ENCODE measurements around the gene PPM1A.
"Not testable (repeated sequence)": the region's sequence is repeated elsewhere in the genome, so short reads cannot be mapped to it uniquely, and the experiment has no call there.

PPM1A gene

DNA sequence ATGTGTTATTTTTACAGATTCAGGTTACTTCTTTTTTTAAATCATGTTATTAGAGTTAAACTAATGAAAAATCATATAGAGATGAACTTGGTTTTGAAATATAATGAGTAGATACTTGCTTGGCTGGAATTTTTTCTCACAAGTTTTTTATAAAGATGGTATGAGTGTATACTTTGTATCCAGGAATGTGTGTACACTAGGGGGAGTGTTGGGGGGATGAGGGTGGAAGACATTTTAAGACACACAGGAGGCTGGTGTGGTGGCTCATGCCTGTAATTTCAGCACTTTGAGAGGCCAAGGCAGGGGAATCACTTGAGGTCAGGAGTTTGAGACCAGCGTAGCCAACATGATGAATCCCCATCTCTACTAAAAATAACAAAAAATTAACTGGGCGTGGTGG lies 23.2 kb downstream of the PPM1A start:
- no peak for DNase-seq

DNA sequence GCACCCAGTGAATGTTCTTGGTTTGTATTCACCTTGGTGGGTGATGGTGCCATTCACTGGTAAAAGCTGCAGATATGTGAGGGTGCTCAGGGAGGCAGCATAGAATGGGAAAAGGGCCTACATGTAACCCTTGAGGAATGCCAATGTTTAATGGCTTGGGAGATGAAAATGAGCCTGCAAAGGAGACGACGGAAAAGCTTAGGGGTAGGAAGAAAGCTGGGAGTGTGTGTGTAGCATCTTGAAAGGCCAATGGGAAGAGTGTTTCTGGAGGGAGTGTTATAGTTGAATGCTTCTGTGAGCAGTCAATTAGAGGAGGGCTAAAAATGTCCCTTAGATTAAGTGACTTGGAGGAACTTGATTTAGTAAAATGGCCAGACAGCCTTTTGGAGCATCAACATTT lies 24.9 kb downstream of the PPM1A start:
- DNase-seq, result no peak

DNA sequence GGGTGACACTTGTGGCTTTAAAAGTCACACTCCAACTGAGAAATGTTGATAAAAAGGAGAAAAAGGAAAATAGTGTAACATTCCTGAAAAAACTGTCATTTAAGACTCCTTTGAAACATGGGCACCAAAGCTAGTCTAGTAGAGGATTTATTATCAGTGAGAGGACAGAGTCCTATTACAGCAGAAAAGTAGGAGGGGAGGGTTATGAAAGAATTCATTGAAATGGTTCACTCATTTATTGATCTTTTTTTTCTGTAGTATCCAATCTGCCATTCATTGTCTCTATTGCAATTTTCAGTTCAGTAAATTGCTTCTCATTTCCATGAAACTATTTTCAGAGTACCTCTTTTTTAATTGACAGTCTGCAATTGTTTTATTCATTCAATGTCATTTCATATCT lies 25.4 kb downstream of the PPM1A start:
- no peak for DNase-seq

DNA sequence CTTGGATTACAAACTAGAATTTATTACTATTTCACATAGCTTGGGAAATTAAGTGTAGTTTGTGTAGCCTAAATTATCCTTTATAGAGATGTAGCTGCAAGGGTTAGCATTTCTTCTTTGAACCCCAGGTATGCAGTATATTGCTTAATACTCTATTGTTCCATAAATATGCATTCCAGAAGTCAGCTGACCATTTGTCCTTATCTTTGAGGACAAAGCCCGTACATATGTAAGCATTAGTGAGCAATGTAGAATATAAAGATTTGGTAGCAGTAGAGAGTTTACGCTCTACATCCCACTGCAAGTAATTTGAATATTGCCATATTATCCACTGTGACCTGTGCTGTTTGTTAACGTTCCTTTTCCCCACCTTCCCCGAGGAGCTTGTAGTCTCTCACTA lies 26.9 kb downstream of the PPM1A start:
- DNase-seq, result no peak

DNA sequence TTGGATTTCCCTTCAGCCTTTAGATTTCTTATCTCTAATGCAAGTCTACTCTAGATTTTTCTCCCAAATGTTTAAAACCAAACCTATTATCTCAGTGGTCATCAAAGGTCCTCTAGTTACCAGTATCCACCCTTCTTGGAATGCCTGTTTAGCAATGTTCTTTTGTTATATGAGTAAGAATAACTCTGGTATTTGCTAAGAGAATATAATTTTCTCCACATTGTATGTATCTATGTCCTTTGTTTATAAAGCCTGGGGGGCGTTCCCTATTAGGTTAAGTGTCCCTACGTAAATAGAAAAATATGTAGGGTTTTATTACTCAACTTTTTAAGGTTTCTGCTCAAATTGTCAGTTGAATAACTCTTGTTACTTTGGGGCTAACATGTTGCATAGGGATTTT lies 27.3 kb downstream of the PPM1A start:
- no peak for DNase-seq

DNA sequence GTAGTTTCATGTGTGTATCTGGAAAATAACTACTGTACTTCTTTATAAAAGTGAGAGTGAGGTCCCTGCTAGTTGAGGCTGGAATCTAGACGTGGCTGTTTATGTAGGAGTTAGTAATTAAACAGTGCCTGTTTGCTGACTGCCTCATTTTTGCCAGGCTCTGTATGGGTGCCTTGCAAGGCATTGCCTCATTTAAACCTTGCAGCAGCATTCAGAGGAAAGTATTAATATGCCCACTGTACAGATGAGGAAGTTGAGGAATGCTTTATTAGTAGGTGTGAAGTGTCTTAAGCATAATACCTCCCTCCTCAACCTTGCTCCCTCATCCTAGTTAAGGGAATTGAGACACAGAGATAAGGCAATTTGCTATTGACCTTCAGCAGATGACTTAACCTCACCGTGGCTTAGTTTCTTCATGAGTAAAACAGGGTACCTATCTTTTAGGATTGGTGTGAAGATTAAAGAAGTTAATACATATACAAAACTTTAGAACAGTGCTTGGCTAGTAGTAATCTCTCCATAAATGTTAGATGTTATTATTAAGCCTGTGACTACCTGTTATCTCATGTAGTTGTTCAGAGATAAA lies 28.7 kb downstream of the PPM1A start:
- DNase-seq, result no peak

DNA sequence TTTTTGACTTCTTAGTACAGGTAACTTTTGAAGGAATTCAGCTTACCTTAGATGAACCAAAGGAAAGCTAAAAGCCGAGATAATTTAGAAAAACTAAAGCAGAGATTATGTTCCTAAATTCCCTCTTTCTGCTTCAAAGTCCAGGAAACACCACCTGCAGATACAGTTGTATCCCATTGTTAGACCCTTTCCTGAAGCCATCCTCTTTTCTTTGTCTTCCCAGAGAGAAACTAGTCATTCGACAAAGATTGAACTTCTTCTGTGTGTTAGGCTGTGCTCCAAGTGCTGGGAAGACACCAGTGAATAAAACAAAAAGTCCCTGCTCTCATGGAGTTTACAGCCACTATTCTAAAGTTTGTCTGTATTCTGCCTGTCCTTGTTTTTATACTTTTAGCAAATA lies 29.3 kb downstream of the PPM1A start:
- DNase-seq, result no peak

DNA sequence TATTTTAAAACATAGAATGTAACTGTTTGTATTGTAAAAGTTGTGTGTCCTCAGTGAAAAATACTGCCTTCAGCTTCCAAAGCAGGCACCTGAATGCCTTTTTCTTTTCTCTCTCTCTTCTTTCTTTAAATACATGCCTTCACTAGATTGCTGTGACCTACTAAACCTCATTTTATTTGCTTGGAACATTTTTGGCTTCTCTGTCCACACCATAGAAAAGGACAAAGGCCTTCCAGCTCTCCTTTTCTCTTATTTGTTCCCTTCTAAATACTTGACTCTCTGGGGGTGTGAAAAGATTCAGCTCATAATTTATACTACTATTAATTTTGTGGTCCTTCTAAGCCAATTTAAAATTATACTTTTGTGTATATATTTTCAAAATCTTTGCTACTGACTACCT lies 38.4 kb downstream of the PPM1A start:
- no peak for DNase-seq

DNA sequence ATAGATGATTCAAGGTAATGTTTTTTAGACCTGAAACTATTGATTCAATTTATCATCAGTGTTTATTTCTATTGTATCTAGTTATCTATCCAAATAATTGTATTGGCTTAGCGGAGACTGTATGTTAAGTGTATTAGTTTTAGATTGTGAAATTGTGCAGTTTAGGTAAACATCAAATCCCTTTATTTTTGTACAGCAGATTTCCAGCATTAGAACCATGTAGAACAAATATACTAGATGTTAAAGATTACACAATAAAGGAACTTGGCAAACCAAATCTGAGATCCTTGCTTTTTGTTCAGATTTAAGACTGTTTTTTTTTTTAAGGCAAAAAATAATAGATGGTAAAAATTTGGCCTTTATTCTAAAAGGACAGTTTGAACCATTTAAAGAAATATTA lies 39.3 kb downstream of the PPM1A start:
- no peak for DNase-seq

DNA sequence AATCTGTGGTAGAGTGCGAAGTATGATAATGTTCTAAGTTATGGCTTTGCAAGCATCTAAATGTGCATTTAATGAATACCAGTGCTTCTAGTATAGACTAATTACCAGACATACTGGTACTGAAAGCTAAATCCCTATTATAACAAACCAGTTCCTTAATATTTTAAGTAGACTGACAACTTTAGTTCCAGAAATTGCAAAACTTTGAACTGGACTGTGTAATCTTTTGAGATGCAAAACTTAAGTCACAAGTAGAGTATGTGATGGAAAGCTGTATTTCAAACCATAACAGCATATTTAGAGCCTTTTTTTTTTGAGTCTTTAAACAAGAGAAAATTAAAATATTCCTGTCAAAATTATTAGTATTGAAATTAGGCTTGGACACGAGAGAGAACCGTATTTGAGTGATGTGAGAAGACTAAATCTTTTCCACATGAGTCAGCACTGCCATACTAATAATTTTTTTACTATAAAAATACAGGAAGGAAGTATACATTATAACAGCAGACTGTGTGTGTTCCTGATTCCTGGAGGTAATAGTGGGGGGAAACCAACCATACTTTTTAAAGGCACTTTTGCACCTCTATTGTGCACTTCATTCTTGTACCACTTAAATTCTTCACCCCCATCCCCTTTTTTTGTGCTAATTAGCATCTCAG lies 45.5 kb downstream of the PPM1A start:
- peak; percentile 8 to 37 for DNase-seq

DNA sequence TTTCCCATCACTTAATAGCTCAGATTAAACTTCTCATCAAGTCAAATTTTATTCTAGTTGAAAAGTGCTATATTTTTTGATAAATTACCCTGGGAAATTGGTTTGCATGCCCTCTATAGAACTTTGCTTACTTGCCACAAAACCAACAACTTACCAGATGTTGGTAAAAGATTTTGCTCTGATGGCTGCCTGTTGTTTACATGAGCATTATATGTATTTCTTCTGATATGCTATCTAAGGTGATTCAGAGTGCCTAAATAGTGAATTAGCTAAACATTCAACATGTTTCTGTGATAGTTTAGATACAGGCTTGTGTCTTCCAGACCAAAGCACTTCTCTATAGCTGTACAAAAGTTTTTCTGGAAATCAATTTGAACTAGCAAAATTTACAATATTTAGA lies 51.0 kb downstream of the PPM1A start:
- no peak for DNase-seq

DNA sequence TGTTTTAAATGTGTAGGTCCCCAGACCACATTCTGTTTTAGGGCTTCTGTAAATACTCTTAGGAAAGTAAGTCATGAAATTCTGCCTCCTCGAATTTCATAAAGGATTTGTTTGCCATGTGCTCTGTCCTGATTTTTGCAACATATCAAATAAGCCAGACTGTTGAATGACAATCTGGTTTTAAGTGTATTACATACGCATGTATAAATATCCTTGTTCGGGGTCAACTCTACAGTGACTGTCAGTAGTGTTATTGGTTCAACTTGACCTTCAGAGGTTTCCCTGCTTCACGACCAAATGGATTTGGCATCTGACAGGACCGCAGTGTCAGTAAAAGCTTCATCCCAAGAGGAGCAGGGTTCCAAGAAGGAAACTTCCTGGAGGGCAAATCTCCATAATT lies 52.7 kb downstream of the PPM1A start:
- DNase-seq, result no peak

DNA sequence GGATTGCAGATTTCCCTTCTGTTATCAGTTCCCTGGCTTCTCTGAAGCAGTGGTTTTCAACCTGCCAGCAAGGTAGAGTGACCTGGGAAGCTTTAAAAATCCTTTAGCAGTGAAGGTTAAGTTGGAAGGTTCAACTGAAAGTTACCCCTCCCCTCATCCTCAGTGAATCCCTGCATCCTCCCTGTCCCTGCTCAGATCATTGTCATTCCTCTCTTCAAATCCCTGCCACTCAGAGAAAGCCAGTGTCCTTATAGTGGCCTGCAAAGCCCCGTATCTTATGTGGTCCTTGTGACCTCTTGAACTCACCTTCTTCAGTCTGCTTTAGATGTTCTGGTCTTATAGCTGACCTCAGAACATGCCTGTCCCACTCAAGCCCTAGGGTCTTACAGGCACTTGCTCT lies 53.6 kb downstream of the PPM1A start:
- no peak for DNase-seq

DNA sequence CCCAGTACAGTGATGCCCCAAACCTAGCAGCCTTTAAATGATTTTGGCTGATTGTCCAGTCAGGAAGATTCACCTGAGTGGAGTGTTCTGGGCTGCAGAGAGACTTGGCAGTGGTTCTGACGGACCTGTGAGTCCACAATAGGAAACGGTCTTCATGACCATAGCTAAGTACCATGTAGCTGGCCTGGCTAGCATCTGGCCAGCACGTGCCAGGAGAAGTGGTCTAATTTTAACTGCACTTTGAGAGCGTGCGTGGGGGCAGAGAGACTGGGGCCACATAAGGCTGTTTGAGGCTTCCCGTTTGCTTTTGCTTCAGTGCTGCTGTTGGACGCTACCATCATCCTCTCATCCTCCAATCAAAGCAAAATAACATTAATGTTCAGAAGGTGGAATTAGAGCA lies 54.7 kb downstream of the PPM1A start:
- no peak for DNase-seq

DNA sequence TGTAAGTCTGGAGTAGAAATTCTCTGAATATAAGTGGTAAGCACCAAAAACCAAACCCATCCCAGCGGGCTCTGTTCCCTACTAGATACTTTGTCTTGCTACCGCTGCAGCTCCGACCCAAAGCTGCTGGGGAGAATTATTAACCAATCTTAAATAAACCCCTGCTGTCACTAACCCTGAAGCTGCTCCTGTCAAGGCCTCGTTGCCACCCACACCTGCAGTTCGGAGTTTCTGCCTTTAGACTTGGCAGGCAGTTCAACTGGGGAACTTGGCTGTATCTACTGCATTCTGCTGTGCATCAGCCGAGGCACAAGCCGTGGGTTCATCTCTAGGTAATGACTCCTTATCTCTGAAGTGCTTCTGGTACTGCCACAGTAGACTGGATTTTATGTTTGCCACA lies 55.5 kb downstream of the PPM1A start:
- no peak for DNase-seq

DNA sequence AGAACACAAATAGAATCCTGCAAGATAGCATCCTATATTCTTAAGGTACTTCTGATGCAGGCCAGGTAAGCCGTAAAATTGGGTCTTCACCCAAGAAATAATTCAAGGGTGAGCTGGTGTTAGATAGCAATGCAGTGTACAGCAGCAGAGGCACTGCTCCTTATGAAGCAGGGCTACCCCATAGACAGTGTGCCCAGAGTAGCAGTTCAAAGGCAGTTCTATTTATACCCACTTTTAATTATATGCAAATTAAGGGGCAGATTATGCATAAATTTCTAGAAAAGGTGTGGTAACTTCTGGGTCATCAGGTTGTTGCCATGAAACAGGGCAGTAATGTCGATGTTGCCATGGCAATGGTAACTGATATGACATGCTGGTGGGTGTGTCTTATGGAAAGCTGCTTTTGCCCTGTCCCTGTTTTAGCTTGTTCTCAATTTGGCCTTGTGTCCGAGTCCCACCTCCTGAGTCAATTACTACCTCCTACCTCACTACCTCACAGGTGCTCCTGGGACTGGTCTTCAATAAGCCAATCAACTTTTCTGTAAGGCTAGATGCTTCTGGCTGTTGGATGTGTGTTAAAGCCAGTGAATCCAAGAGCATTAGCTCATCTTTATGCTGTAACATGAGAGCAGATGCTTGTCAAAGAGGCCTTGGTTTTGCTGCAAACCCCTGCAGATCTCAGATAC lies 61.0 kb downstream of the PPM1A start:
- no peak for DNase-seq

DNA sequence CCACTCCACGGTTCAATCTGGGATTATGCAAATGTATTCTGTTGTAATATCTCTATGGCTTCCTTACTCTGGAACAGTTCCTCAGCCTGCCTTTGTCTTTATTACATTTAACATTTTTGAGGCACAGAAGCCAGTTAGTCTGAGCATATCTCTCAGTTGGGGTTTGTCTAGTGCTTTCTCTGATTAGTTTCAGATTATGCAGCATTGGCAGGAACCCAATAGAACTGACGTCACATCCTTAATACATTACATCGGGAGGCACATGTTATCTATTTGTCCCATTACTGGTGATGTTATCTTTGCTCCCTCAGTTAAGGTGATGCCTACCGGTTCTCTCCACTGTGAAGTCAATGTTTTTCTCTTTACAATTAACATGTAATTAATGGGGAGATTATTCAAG lies 62.4 kb downstream of the PPM1A start:
- no peak for DNase-seq

DNA sequence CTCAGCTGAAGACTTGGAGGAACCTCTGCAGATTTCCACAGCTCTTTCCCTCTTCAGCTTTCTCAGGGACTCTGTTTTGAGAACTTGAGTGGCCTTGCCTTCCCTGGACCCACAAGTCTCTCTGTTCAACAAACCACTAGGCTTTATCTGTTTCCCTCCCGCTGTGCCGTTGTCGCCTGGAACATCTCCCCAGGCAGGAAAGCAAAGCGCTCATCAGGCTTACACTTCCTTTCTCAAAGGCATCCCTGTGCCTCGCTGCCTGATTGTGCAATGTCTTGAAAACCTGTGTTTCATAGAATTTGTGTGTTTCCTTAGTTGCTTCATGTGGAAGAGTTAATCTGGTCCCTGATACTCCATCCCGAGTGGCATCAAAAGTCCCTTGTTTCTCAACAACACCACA lies 64.1 kb downstream of the PPM1A start:
- DNase-seq, result no peak

DNA sequence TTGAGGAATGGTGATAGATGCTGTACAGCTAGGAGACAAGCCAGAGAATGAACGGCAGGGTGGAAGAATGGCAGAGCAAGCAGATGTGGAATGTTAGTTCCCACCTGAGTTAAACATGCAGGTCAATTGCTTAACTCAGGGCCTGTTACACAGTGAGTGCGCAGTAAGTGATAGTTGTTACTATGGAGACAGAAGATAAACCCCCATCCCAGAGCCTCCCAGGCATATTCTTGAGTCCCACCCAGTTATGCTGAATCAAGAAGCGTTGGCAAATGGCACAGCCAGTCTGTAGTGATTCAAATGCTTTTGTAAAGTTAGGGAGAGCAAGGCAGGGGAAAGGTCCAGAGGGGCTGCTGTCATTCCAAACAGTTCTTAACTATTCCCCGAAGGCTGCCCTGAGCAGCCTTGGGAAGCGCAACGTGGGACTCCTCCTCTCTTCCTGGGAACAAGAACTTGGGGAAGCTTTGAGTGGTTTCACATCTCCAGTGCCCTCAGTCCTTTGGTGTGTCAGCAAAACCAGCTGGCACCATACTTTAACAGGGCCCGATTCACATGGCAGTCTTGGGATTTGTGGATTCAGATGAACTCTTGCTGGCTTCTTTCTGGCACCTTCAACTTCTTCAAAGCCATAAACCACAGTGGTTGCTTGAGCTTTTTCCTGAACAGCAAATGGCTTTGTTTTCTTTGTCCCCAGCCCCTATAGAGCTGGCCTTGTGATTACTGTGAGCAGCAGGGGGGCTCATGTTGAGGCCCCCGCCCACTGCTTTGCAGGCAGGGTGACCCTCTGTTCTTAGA lies 66.4 kb downstream of the PPM1A start:
- DNase-seq, result no peak

DNA sequence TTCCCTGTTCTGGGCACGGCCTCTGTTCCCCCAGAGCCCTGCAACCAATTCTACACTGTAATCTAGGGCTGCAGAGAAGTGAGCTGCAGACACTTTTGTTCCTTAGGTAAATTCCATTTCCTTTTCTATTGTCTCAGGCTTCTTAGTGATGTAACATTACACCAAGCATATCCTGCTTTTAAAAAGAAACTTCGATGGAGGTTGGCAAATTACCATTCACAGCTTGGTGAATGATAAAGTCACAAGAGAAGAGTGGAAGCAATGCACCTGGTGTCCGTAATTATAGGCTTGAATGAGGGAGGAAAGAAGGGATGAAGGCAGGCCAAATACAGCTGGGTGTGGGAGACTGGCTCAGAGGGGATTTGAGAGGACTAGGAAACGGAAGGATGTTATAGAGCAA lies 68.6 kb downstream of the PPM1A start:
- no peak for DNase-seq

DNA sequence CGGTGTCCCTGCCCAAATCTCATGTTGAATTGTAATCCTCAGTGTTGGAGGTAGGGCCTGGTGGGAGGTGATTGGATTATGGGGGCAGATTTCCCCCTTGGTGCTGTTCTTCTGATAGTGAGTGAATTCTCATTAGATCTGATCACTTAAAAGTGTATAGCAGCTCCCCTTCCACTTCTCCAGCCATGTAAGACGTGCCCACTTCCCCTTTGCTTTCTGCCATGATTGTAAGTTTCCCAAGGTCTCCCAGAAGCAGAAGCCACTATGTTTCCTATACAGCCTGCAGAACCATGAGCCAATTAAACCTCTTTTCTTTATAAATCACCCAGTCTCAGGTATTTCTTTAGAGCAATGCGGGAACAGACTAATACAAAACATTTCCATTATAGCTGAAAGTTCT lies 71.8 kb downstream of the PPM1A start:
- not testable (repeated sequence) for DNase-seq

DNA sequence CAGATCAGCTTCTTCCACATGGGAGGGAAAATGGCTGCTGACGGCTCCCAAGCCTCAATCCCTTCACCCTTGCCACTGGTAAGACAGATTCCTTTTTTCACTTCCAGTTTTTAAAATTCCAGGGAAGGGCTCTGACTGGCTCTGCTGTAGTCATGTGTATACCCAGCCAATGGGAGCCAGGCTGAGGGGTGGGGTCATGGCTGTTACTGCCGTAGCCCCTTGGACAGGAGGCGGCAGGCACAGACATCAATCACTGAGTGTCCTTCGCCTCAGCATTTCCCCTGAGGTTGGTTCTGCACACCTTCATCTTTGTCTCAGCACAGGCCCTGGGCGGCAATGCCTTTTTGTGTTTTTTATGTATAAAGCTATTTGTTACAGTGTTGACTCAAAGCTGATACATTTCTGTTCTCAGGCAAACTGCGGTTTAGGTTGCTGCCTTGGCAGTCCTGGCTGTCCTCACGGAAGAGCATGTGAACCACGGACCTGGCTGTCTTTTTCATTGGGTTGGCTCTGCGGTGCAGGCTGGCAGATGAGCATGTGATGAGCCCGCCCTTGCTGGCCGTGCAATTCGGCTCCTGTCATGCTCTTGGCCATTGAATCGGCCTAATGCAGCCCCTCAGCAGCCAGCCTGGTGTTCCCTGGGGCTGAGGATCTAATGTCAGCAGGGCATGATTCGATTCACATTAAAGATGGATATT lies 74.3 kb downstream of the PPM1A start:
- DNase-seq, result no peak

DNA sequence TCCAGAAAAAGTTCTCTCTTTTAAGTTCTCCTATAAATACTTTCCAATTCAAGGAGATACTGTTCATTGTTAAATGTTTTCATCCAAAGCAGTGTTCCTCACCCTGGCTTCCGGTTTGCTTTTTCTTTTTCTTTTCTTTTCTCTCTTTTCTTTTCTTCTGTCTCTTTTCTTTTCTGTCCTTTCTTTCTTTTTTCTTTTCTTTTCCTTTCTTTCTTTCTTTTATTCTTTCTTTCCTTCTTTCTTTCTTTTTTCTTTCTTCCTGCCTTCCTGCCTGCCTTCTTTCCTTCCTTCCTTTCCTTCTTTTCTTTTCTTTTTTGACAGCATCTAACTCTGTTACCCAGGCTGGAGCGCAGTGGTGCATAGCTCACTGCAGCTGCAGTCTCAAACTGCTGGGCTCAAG lies 75.8 kb downstream of the PPM1A start:
- no peak for DNase-seq

Measured in AML-193 (cell line).